H1 (cell line): ENCODE data around the gene RGS3. TPM values are rescaled to one million over a fixed set of nuclear protein-coding genes. Genes with fewer than 3 reads are reported as not detected.

Experiments used
- CTCF ChIA-PET: fragments of 300-600 bp; sonication (Branson Sonifier 250); formaldehyde crosslinking; loops from one replicate; lab custom pipeline; 2021; ENCODE audit not compliant: partially characterized antibody; lab: Charles Lee
- POLR2A ChIA-PET: fragments of 300-600 bp; sonication (Branson Sonifier 250); formaldehyde crosslinking; loops from one replicate; lab custom pipeline; 2021; ENCODE audit warnings: inconsistent platforms; ENCODE audit not compliant: partially characterized antibody; lab: Charles Lee
- DNase-seq, 2 experiments: peaks; one replicate each; pipeline versions ENCODE4 v3.0.0 to v3.0.0-alpha.2; 2010 to 2022; ENCODE audit warnings: low spot score in 2 of 2, low read depth in 1 of 2, mixed read lengths in 1 of 2
- FAIRE-seq: peaks from 2 replicates; lab custom pipeline; 2011; peaks lifted over from hg19 to GRCh38; lab: Jason Lieb, UNC
- H2AFZ ChIP-seq: 2 replicates; pipeline ENCODE4 v1.8.1; 2012; ENCODE audit warnings: low read length, inconsistent platforms
- H2AK5ac ChIP-seq: 2 replicates; pipeline ENCODE4 v1.6.1; 2013; ENCODE audit warnings: low read depth, low read length
- H2BK120ac ChIP-seq: replicated peaks from 2 replicates; pipeline ENCODE3; 2013; ENCODE audit warnings: low read depth, low read length, inconsistent platforms
- H2BK12ac ChIP-seq: 2 replicates; pipeline ENCODE4 v1.6.1; 2013; ENCODE audit warnings: low read depth, low read length
- H2BK15ac ChIP-seq: 2 replicates; pipeline ENCODE4 v1.6.1; 2013; ENCODE audit warnings: low read length
- H2BK20ac ChIP-seq: 2 replicates; pipeline ENCODE4 v1.6.1; 2013; ENCODE audit warnings: low read length
- H2BK5ac ChIP-seq: 2 replicates; pipeline ENCODE4 v1.6.1; 2013; ENCODE audit warnings: low read depth, low read length
- H3K14ac ChIP-seq: 2 replicates; pipeline ENCODE4 v1.6.1; 2013; ENCODE audit warnings: inconsistent platforms; ENCODE audit not compliant: insufficient read length
- H3K18ac ChIP-seq: 2 replicates; pipeline ENCODE4 v1.6.1; 2013; ENCODE audit warnings: low read length; ENCODE audit errors: extremely low read depth
- H3K23ac ChIP-seq: 2 replicates; pipeline ENCODE4 v1.6.1; 2013; ENCODE audit warnings: inconsistent platforms; ENCODE audit not compliant: insufficient read length
- H3K23me2 ChIP-seq: 2 replicates; pipeline ENCODE4 v1.6.1; 2013; ENCODE audit warnings: low read depth, low read length
- H3K27ac ChIP-seq: 2 replicates; pipeline ENCODE4 v1.6.1; 2011; ENCODE audit warnings: low read depth, low read length, inconsistent platforms
- H3K27me3 ChIP-seq, 4 experiments: replicated peaks in 1 of 4; 1 replicate in 1 of 4; 2 replicates in 3 of 4; pipeline versions ENCODE4 v1.6.1 to v1.8.1; 2011 to 2013; ENCODE audit warnings: low read length in 3 of 4, mild to moderate bottlenecking in 3 of 4, inconsistent platforms in 2 of 4, mixed read lengths in 2 of 4, moderate library complexity in 1 of 4; ENCODE audit not compliant: control insufficient read depth in 3 of 4, insufficient read depth in 3 of 4; ENCODE audit errors: extremely low read depth in 1 of 4
- H3K36me3 ChIP-seq, 4 experiments: 2 replicates each; pipeline versions ENCODE4 v1.6.1 to v1.8.1; 2011 to 2013; ENCODE audit warnings: mild to moderate bottlenecking in 4 of 4, low read length in 3 of 4, moderate library complexity in 2 of 4, control low read depth in 1 of 4, inconsistent platforms in 1 of 4; ENCODE audit not compliant: insufficient read depth in 4 of 4, control insufficient read depth in 2 of 4
- H3K4ac ChIP-seq: replicated peaks from 2 replicates; pipeline ENCODE3; 2013; ENCODE audit warnings: low read length, low read depth, mixed read lengths, inconsistent platforms; ENCODE audit not compliant: insufficient read length
- H3K4me1 ChIP-seq, 4 experiments: replicated peaks in 1 of 4; 1 replicate in 1 of 4; 2 replicates in 3 of 4; pipeline versions ENCODE4 v1.6.1 to v1.8.1; 2011 to 2013; ENCODE audit warnings: low read length in 3 of 4, inconsistent platforms in 2 of 4, mixed read lengths in 1 of 4; ENCODE audit not compliant: insufficient read depth in 4 of 4, control insufficient read depth in 3 of 4
- H3K4me2 ChIP-seq, 2 experiments: 2 replicates each; pipeline versions ENCODE4 v1.6.1 to v1.8.1; 2011 to 2013; ENCODE audit warnings: low read depth in 2 of 2, low read length in 2 of 2, control low read depth in 1 of 2, inconsistent platforms in 1 of 2, mild to moderate bottlenecking in 1 of 2; ENCODE audit not compliant: insufficient read depth in 1 of 2
- H3K4me3 ChIP-seq, 4 experiments: fragments of 200-600, 300-600 bp in 1 of 4; sonication (generic), shearing (Covaris generic), sonication (Bioruptor Twin) in 1 of 4; 2 replicates each; pipeline versions ENCODE4 v1.5.1 to v1.8.1; 2011 to 2016; ENCODE audit warnings: low read length in 4 of 4, low read depth in 3 of 4, control low read depth in 2 of 4, inconsistent platforms in 2 of 4, mild to moderate bottlenecking in 2 of 4, mixed read lengths in 1 of 4, moderate library complexity in 1 of 4; ENCODE audit not compliant: insufficient read depth in 2 of 4; ENCODE audit errors: extremely low read depth in 1 of 4
- H3K56ac ChIP-seq: replicated peaks from 2 replicates; pipeline ENCODE3; 2013; ENCODE audit warnings: low read depth, mild to moderate bottlenecking, mixed read lengths, low read length, inconsistent platforms; ENCODE audit not compliant: insufficient read length
- H3K79me1 ChIP-seq: 2 replicates; pipeline ENCODE4 v1.6.1; 2013; ENCODE audit warnings: low read depth, low read length, control low read depth
- H3K79me2 ChIP-seq, 2 experiments: 2 replicates each; pipeline versions ENCODE4 v1.6.1 to v1.8.1; 2012 to 2013; ENCODE audit warnings: low read length in 2 of 2, mild to moderate bottlenecking in 2 of 2, inconsistent platforms in 1 of 2; ENCODE audit not compliant: insufficient read depth in 2 of 2, control insufficient read depth in 1 of 2
- H3K9ac ChIP-seq, 4 experiments: replicated peaks in 1 of 4; 1 replicate in 1 of 4; 2 replicates in 3 of 4; pipeline versions ENCODE4 v1.6.1 to v1.8.1; 2011 to 2013; ENCODE audit warnings: low read depth in 3 of 4, low read length in 3 of 4, control low read depth in 2 of 4, mild to moderate bottlenecking in 2 of 4, moderate library complexity in 2 of 4, inconsistent platforms in 1 of 4; ENCODE audit errors: extremely low read depth in 1 of 4
- H3K9me3 ChIP-seq, 2 experiments: 2 replicates each; pipeline versions ENCODE4 v1.6.1 to v1.8.1; 2012 to 2013; ENCODE audit warnings: mild to moderate bottlenecking in 2 of 2, moderate library complexity in 2 of 2, control low read depth in 1 of 2, inconsistent platforms in 1 of 2, low read depth in 1 of 2, low read length in 1 of 2, mixed read lengths in 1 of 2; ENCODE audit not compliant: insufficient read depth in 2 of 2
- H4K20me1 ChIP-seq, 2 experiments: replicated peaks in 1 of 2; 2 replicates each; pipeline versions ENCODE3 to v1.8.1; 2011 to 2013; ENCODE audit warnings: inconsistent platforms in 2 of 2, low read length in 2 of 2, mild to moderate bottlenecking in 1 of 2; ENCODE audit not compliant: insufficient read depth in 2 of 2, control insufficient read depth in 1 of 2
- H4K5ac ChIP-seq: 2 replicates; pipeline ENCODE4 v1.6.1; 2013; ENCODE audit warnings: low read length, low read depth, mixed read lengths, inconsistent platforms; ENCODE audit not compliant: insufficient read length
- H4K8ac ChIP-seq: 2 replicates; pipeline ENCODE4 v1.8.0; 2013; ENCODE audit warnings: mild to moderate bottlenecking, moderate library complexity, low read length, inconsistent platforms; ENCODE audit not compliant: insufficient read depth; ENCODE audit errors: extremely low read depth
- H4K91ac ChIP-seq: replicated peaks from 2 replicates; pipeline ENCODE3; 2013; ENCODE audit warnings: low read length, mixed read lengths, inconsistent platforms; ENCODE audit not compliant: insufficient read length
- CBX8 ChIP-seq: fragments of 300-800, 300-1000 bp; sonication (generic); IDR thresholded peaks from 2 replicates; pipeline ENCODE4 v1.7.1; 2016; ENCODE audit warnings: low read depth, low read length, borderline replicate concordance
- KDM1A ChIP-seq: fragments of 200-600, 300-600 bp; sonication (generic); IDR thresholded peaks from 2 replicates; pipeline ENCODE4 v1.7.1; 2016; ENCODE audit warnings: mild to moderate bottlenecking, low read length, borderline replicate concordance
- SAP30 ChIP-seq: fragments of 300-600 bp; sonication (generic); IDR thresholded peaks from 2 replicates; pipeline ENCODE4 v1.7.1; 2012; ENCODE audit warnings: low read length, moderate library complexity, mild to moderate bottlenecking, inconsistent platforms; ENCODE audit not compliant: insufficient read depth, insufficient replicate concordance
- SIRT6 ChIP-seq: IDR thresholded peaks from one replicate; pipeline ENCODE4 v1.7.1; 2012; ENCODE audit warnings: low read length, inconsistent platforms
- SIX5 ChIP-seq: IDR thresholded peaks from 2 replicates; pipeline ENCODE4 v1.6.1; 2011; ENCODE audit warnings: mild to moderate bottlenecking, low read depth, low read length
- SP2 ChIP-seq: IDR thresholded peaks from 2 replicates; pipeline ENCODE4 v1.6.1; 2012; ENCODE audit warnings: mild to moderate bottlenecking, low read length, inconsistent platforms
- SUZ12 ChIP-seq: fragments of 200-600 bp; sonication (generic); IDR thresholded peaks from 2 replicates; pipeline ENCODE4 v1.6.1; 2012; ENCODE audit warnings: mild to moderate bottlenecking, inconsistent platforms, low read length, moderate library complexity, mixed read lengths
- TCF12 ChIP-seq: IDR thresholded peaks from 2 replicates; pipeline ENCODE4 v1.6.1; 2011; ENCODE audit warnings: low read depth, mild to moderate bottlenecking, low read length
- TEAD4 ChIP-seq: IDR thresholded peaks from 2 replicates; pipeline ENCODE4 v1.6.1; 2012; ENCODE audit warnings: low read depth, low read length, inconsistent platforms, mixed read lengths
- ZNF274 ChIP-seq: IDR thresholded peaks from 2 replicates; pipeline ENCODE4 v1.7.0; 2012; ENCODE audit warnings: low read length, borderline replicate concordance; ENCODE audit errors: extremely low read depth
- WGBS, 2 experiments: shearing (Covaris generic) in 1 of 2; methylation state at CpG; one replicate each; pipeline versions ENCODE4 v1.1.6 to v1.1.7; 2013 to 2015; ENCODE audit warnings: low lambda C conversion rate in 2 of 2, mixed read lengths in 2 of 2, inconsistent platforms in 1 of 2, low coverage in 1 of 2, missing lambda C conversion rate in 1 of 2; ENCODE audit not compliant: insufficient replicate concordance in 2 of 2, insufficient coverage in 1 of 2, insufficient read length in 1 of 2; ENCODE audit errors: extremely low coverage in 1 of 2, missing lambda C conversion rate in 1 of 2; 5-methylcytosine and 5-hydroxymethylcytosine counted together
- polyA plus RNA-seq, 7 experiments: library from polyadenylated mRNA; depleted of rRNA in 3 of 7; stranded (reverse) in 5 of 7; unstranded in 2 of 7; fragments of >200 nt in 5 of 7; fragments of 200-250 nt in 2 of 7; gene quantifications; 1 replicate in 5 of 7; 2 replicates in 1 of 7; 4 replicates in 1 of 7; pipeline versions ENCODE4 v1.2.1 to v1.2.3, GENCODE V29; 2011 to 2013; ENCODE audit warnings: missing spikeins in 2 of 7, mixed read lengths in 2 of 7
- total RNA-seq: library from RNA; stranded (reverse); fragmentation: NEBNext Ultra II Directional; extraction: Animal tissue kit (Norgen Biotek cat#: 25700); gene quantifications from 2 replicates; pipeline ENCODE4 v1.2.1, GENCODE V29; 2021

The RGS3 gene
- total and polyA plus RNA-seq, 2 of the 8 experiments (the other 6 are each of a cell fraction or from before 2014, with no cell fraction given): 12.6 to 18.2 TPM

GRCh38 chr9:113619491-113620376 lies 156.2 kb downstream of the RGS3 start:
- Histone ChIP-seq H3K14ac (no peak overlapping the region), H2BK5ac (peak overlapping the region; percentile 53; the same call in 1 of the 2 replicates), H3K23me2 (0 out of 2 replicates have a peak, but pooled peaks cover 3% of the 10 kb centered on the region), H3K79me1 (no peaks in the 10 kb centered on the region), H3K56ac (no peak overlapping the region), H3K27ac (0 out of 2 replicates have a peak overlapping the region, but pooled peaks have one; percentile 9), H3K79me2 (no peaks in the 10 kb centered on the region), H3K4me2 (peak overlapping the region in 1 of 2 experiments; percentile 32; a peak in 2 of 4 replicates), H3K36me3 (no peaks in the 10 kb centered on the region), H4K8ac (peak overlapping the region; percentile 41; the same call in 1 of the 2 replicates), H4K91ac (no peak overlapping the region), H2BK15ac (peak overlapping the region; percentile 53), H3K4ac (no peak overlapping the region), H3K9ac (peak overlapping the region in 2 of 4 experiments; percentile 20 to 33; a peak in 2 of 7 replicates), H3K9me3 (no peaks in the 10 kb centered on the region), H3K23ac (no peak overlapping the region), H3K4me1 (peaks cover 9 to 29% (median 19%) of the 10 kb centered on the region in 4 experiments), H4K20me1 (no peaks in the 10 kb centered on the region), H2AK5ac (peak overlapping the region; percentile 90; the same call in 1 of the 2 replicates), H2AFZ (no peak overlapping the region; the same call in 1 of the 2 replicates), H3K18ac (no peak overlapping the region; the same call in 1 of the 2 replicates), H3K27me3 (no peaks in the 10 kb centered on the region; a peak in 2 of 7 replicates), H3K4me3 (no peak overlapping the region), H4K5ac (no peak overlapping the region), H2BK20ac (peak overlapping the region; percentile 51), H2BK120ac (no peak overlapping the region), H2BK12ac (peak overlapping the region; percentile 98)
- ChIA-PET CTCF (interaction anchor here (1.1 to 14.3 kb wide), 5 partner anchors 12 to 38 kb away, joined by 3 to 130 read pairs (median 6); no protein-coding TSS in a partner anchor), POLR2A (interaction anchor here (1.0 to 4.5 kb wide), 6 partner anchors 8 to 35 kb away, joined by 3 to 40 read pairs (median 4); no protein-coding TSS in a partner anchor)
- DNase-seq: peak in 1 of 2 experiments; percentile 46
- 84% methylated on average over 12 of the region's 12 CpGs; no CpG with 5 or more reads in 1 of the 2 experiments for WGBS, 2 experiments
- FAIRE-seq: no peak
- TF ChIP-seq ZNF274 (no peak), SIX5 (no peak), SUZ12 (no peak), TEAD4 (no peak), CBX8 (no peak), SP2 (no peak), SIRT6 (no peak), KDM1A (no peak), SAP30 (no peak), TCF12 (no peak)
